Endodermal cell (in vitro differentiated cells): ENCODE measurements around the gene ATG4D. TPM values are rescaled to one million over a fixed set of nuclear protein-coding genes. Genes with fewer than 3 reads are reported as not detected.

Experiments used
- DNase-seq: peaks from one replicate; pipeline ENCODE4 v3.0.0-alpha.2; 2017
- H3K27ac ChIP-seq: 2 replicates; pipeline ENCODE4 v1.5.1; 2013; ENCODE audit warnings: mild to moderate bottlenecking, low read depth, low read length, moderate library complexity
- H3K27me3 ChIP-seq: 2 replicates; pipeline ENCODE4 v1.6.1; 2013; ENCODE audit warnings: mild to moderate bottlenecking, low read length, moderate library complexity; ENCODE audit not compliant: insufficient read depth, control insufficient read depth, poor library complexity, severe bottlenecking
- H3K36me3 ChIP-seq: 2 replicates; pipeline ENCODE4 v1.7.0; 2013; ENCODE audit warnings: mild to moderate bottlenecking, low read length, moderate library complexity; ENCODE audit not compliant: control insufficient read depth, insufficient read depth
- H3K4me1 ChIP-seq: one replicate; pipeline ENCODE4 v1.7.0; 2013; ENCODE audit warnings: low read length; ENCODE audit not compliant: control insufficient read depth, insufficient read depth
- H3K4me3 ChIP-seq: 2 replicates; pipeline ENCODE4 v1.5.1; 2013; ENCODE audit warnings: mild to moderate bottlenecking, low read length, moderate library complexity
- H3K9ac ChIP-seq: 2 replicates; pipeline ENCODE4 v1.6.1; 2013; ENCODE audit warnings: mild to moderate bottlenecking, low read length, moderate library complexity; ENCODE audit not compliant: poor library complexity, severe bottlenecking; ENCODE audit errors: extremely low read depth
- H3K9me3 ChIP-seq: 2 replicates; pipeline ENCODE4 v1.6.1; 2013; ENCODE audit warnings: mild to moderate bottlenecking, low read length, moderate library complexity; ENCODE audit not compliant: control insufficient read depth
- H3K27ac Mint-ChIP-seq: 2 replicates; pipeline ENCODE4 v1.8.0; 2020; ENCODE audit warnings: mixed read lengths
- H3K27me3 Mint-ChIP-seq: 2 replicates; pipeline ENCODE4 v1.8.0; 2021; ENCODE audit warnings: mild to moderate bottlenecking, mixed read lengths; ENCODE audit not compliant: insufficient read depth
- H3K36me3 Mint-ChIP-seq: 2 replicates; pipeline ENCODE4 v1.8.0; 2020; ENCODE audit warnings: low read depth, mixed read lengths
- H3K4me1 Mint-ChIP-seq: 2 replicates; pipeline ENCODE4 v1.8.0; 2020; ENCODE audit warnings: mixed read lengths
- H3K4me3 Mint-ChIP-seq: 2 replicates; pipeline ENCODE4 v1.8.0; 2020; ENCODE audit warnings: mild to moderate bottlenecking, moderate library complexity, mixed read lengths
- H3K9me3 Mint-ChIP-seq: 2 replicates; pipeline ENCODE4 v1.8.0; 2020; ENCODE audit warnings: mild to moderate bottlenecking, mixed read lengths
- CTCF ChIP-seq: fragments of 200-600 bp; sonication (generic); conservative IDR thresholded peaks from 2 replicates; pipeline ENCODE4 v1.5.0; 2021; ENCODE audit warnings: antibody characterized with exemption, mild to moderate bottlenecking
- WGBS, 2 experiments: methylation state at CpG; one replicate each; pipeline versions ENCODE4 v1.1.5 to v1.1.7; 2013; ENCODE audit warnings: missing lambda C conversion rate in 2 of 2, mixed read lengths in 1 of 2; ENCODE audit not compliant: insufficient coverage in 1 of 2, insufficient read length in 1 of 2; 5-methylcytosine and 5-hydroxymethylcytosine counted together
- total RNA-seq, 2 donors: library from RNA; stranded (reverse); fragmentation: NEBNext Ultra II Directional in 1 of 2; extraction: Animal tissue kit (Norgen Biotek cat#: 25700) in 1 of 2; gene quantifications; 2 replicates in 1 of 2; 3 replicates in 1 of 2; pipeline ENCODE4 v1.2.1, GENCODE V29; 2021

ATG4D gene
- total RNA-seq, 2 donors from 2014 or later, result 37.9 to 44.8 TPM

DNA sequence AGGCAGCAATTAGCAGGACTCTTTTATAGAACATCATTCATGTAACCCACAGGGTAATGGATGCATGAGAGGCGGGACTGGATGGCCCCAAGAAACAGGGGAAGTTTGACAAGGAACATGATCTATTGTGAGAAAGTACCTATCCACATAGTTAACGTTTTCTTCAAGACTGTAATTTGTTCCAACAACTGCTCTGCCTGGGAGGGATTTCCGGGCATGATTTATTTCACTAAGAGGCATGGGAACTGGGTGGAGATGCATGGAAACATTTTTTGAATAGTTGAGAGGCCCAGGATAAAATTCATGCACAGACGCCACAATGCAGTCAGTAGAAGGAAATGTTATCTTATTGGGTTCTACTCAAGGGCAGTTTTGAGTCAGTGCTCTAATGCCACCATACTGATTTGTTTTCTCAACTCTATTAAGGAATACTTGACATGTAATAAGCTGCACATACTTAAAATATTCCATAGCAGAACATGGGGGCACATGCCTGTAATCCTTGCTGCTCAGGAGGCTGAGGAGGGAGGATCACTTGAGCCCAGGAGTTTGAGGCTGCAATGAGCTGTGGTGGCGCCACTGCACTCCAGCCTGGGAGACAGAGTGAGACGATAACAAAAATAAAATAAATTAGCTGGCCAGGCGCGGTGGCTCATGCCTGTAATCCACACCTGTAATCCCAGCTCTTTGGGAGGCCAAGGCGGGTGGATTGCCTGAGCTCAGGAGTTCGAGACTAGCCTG is 9.9 kb upstream of the ATG4D start:
- Histone ChIP-seq H3K4me1 (no peaks in the 10 kb centered on the region), H3K36me3 (no peaks in the 10 kb centered on the region), H3K4me3 (no peak overlapping the region), H3K27me3 (no peaks in the 10 kb centered on the region), H3K27ac (no peak overlapping the region), H3K9me3 (peaks cover 5% of the 10 kb centered on the region), H3K9ac (no peak overlapping the region)
- Mint-ChIP-seq H3K27ac (no peak overlapping the region), H3K4me1 (no peaks in the 10 kb centered on the region), H3K36me3 (no peaks in the 10 kb centered on the region), H3K27me3 (peaks cover 15% of the 10 kb centered on the region), H3K9me3 (no peaks in the 10 kb centered on the region), H3K4me3 (no peak overlapping the region)
- no peak for TF ChIP-seq CTCF
- WGBS, 2 experiments, result 88% methylated on average over 9 to 10 of the region's 10 CpGs
- no peak for DNase-seq

GRCh38 chr19:10535613-10536012 is 8.1 kb upstream of the ATG4D start:
- DNase-seq, result no peak
- Histone ChIP-seq H3K4me3 (no peak overlapping the region), H3K4me1 (no peaks in the 10 kb centered on the region), H3K9ac (no peak overlapping the region), H3K27me3 (no peaks in the 10 kb centered on the region), H3K36me3 (no peaks in the 10 kb centered on the region), H3K9me3 (peaks cover 5% of the 10 kb centered on the region), H3K27ac (no peak overlapping the region)
- Mint-ChIP-seq H3K9me3 (no peaks in the 10 kb centered on the region), H3K27ac (no peak overlapping the region), H3K4me1 (no peaks in the 10 kb centered on the region), H3K4me3 (no peak overlapping the region), H3K36me3 (no peaks in the 10 kb centered on the region), H3K27me3 (peaks cover 20% of the 10 kb centered on the region)
- TF ChIP-seq CTCF, result no peak
- WGBS, 2 experiments, result 81 to 90% methylated on average over 6 of the region's 6 CpGs

DNA sequence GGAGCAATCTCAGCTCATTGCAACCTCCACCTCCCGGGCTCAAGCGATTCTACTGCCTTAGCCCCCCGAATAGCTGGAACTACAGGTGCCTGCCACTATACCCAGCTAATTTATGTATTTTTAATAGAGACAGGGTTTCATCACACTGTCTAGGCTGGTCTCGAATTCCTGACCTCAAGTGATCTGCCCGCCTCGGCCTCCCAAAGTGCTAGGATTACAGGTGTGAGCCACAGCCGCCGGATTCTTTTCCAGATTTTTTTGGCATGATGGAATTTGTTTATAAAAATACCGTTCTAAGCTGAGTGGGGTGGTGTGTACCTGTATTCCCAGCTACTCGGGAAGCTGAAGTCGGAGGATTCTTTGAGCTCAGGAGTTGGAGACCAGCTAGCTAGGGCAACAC is 6.0 kb upstream of the ATG4D start:
- Histone ChIP-seq H3K27me3 (no peaks in the 10 kb centered on the region), H3K4me3 (no peak overlapping the region), H3K9me3 (no peaks in the 10 kb centered on the region), H3K9ac (no peak overlapping the region), H3K4me1 (no peaks in the 10 kb centered on the region), H3K36me3 (no peaks in the 10 kb centered on the region), H3K27ac (no peak overlapping the region)
- WGBS, 2 experiments, result 92 to 95% methylated on average over 8 to 11 of the region's 11 CpGs
- H3K9me3 Mint-ChIP-seq, result no peaks in the 10 kb centered on the region
- H3K4me3 Mint-ChIP-seq, result no peak overlapping the region
- no peaks in the 10 kb centered on the region for H3K4me1 Mint-ChIP-seq
- peaks cover 14% of the 10 kb centered on the region for H3K27me3 Mint-ChIP-seq
- H3K27ac Mint-ChIP-seq, result no peak overlapping the region
- no peaks in the 10 kb centered on the region for H3K36me3 Mint-ChIP-seq
- TF ChIP-seq CTCF, result no peak
- no peak for DNase-seq
